K562 (cell line): ENCODE data around the gene PARD3. TPM values are rescaled to one million over a fixed set of nuclear protein-coding genes. Genes with fewer than 3 reads are reported as not detected.

Experiments used
- ATAC-seq: fragments of 200-7000 bp; cut with Tn5 transposase; 3 replicates; pipeline ENCODE4 v1.9.1; 2020; ENCODE audit warnings: moderate library complexity
- BruUV-seq: library from RNA; stranded (reverse); fragments of 400-500 nt; replicated peaks from 2 replicates; lab custom pipeline; 2021; lab: Mats Ljungman, UMichigan
- CTCF ChIA-PET: fragments of 300-600 bp; formaldehyde crosslinking; extraction: SDS; loops from one replicate; lab custom pipeline; 2021; ENCODE audit warnings: low intra/inter-chr PET ratio; lab: Yijun Ruan, JAX
- POLR2A ChIA-PET: fragments of 300-600, 350-650 bp; sonication (Branson Sonifier 250); formaldehyde crosslinking; extraction: SDS; loops from one replicate; lab custom pipeline; 2021; ENCODE audit warnings: antibody characterized with exemption, inconsistent platforms; lab: Yijun Ruan, JAX
- DNase-seq, 4 experiments: peaks; one replicate each; pipeline versions ENCODE4 v3.0.0 to v3.0.0-alpha.2; 2011 to 2018; ENCODE audit warnings: low spot score in 3 of 4, mixed read lengths in 3 of 4; ENCODE audit errors: extremely low read depth in 1 of 4
- FAIRE-seq: peaks from 2 replicates; lab custom pipeline; 2011; peaks lifted over from hg19 to GRCh38; lab: Jason Lieb, UNC
- H2AFZ ChIP-seq: 2 replicates; pipeline ENCODE4 v1.6.0; 2011; ENCODE audit warnings: low read depth, low read length, control low read depth, inconsistent platforms
- H3K27ac ChIP-seq: fragments of 200-600 bp; 3 replicates; pipeline ENCODE4 v1.8.0; 2011; ENCODE audit warnings: low read depth, mild to moderate bottlenecking, control low read depth, inconsistent platforms, low read length, moderate library complexity, mixed read lengths; ENCODE audit errors: extremely low read depth
- H3K27me3 ChIP-seq, 2 experiments: fragments of 300-600 bp in 1 of 2; 2 replicates in 1 of 2; 3 replicates in 1 of 2; pipeline versions ENCODE4 v1.6.0 to v1.8.0; 2011; ENCODE audit warnings: inconsistent platforms in 2 of 2, low read length in 2 of 2, mild to moderate bottlenecking in 1 of 2, mixed read lengths in 1 of 2, moderate library complexity in 1 of 2; ENCODE audit not compliant: control insufficient read depth in 2 of 2, insufficient read depth in 2 of 2
- H3K36me3 ChIP-seq: fragments of 300-600 bp; 3 replicates; pipeline ENCODE4 v1.8.0; 2011; ENCODE audit warnings: mild to moderate bottlenecking, low read length, inconsistent platforms; ENCODE audit not compliant: control insufficient read depth, insufficient read depth
- H3K4me1 ChIP-seq, 2 experiments: fragments of 200-600 bp in 1 of 2; replicated peaks in 1 of 2; 2 replicates in 1 of 2; 3 replicates in 1 of 2; pipeline versions ENCODE4 v1.5.1 to v1.8.0; 2011; ENCODE audit warnings: inconsistent platforms in 2 of 2, low read length in 2 of 2, mild to moderate bottlenecking in 1 of 2, mixed read lengths in 1 of 2, moderate library complexity in 1 of 2; ENCODE audit not compliant: control insufficient read depth in 2 of 2, insufficient read depth in 2 of 2
- H3K4me2 ChIP-seq: 2 replicates; pipeline ENCODE4 v1.6.1; 2011; ENCODE audit warnings: low read length, control low read depth, inconsistent platforms, mixed read lengths; ENCODE audit not compliant: insufficient read depth
- H3K4me3 ChIP-seq: fragments of 200-600 bp; sonication (generic), shearing (Covaris generic); 2 replicates; pipeline ENCODE4 v1.5.1; 2016; ENCODE audit warnings: control low read depth, inconsistent platforms
- H3K79me2 ChIP-seq: fragments of 200-600 bp; 3 replicates; pipeline ENCODE4 v1.8.0; 2011; ENCODE audit warnings: low read length, inconsistent platforms; ENCODE audit not compliant: control insufficient read depth, insufficient read depth
- H3K9ac ChIP-seq, 2 experiments: 2 replicates each; pipeline versions ENCODE4 v1.6.0 to v1.6.1; 2011; ENCODE audit warnings: low read depth in 2 of 2, low read length in 2 of 2, control low read depth in 1 of 2, inconsistent platforms in 1 of 2, mild to moderate bottlenecking in 1 of 2, mixed read lengths in 1 of 2; ENCODE audit not compliant: insufficient read depth in 1 of 2
- H3K9me1 ChIP-seq: one replicate; pipeline ENCODE4 v1.6.0; 2011; ENCODE audit warnings: inconsistent platforms, mild to moderate bottlenecking, low read length, moderate library complexity; ENCODE audit not compliant: control insufficient read depth, insufficient read depth
- H3K9me3 ChIP-seq: replicated peaks from 2 replicates; pipeline ENCODE4 v1.5.1; 2011; ENCODE audit warnings: low read depth, low read length, inconsistent platforms; ENCODE audit not compliant: control insufficient read depth, insufficient read depth
- H4K20me1 ChIP-seq: replicated peaks from 2 replicates; pipeline ENCODE4 v1.6.1; 2011; ENCODE audit warnings: low read length, inconsistent platforms, mixed read lengths; ENCODE audit not compliant: control insufficient read depth, insufficient read depth
- SMAD4 ChIP-seq: fragments of 250-450 bp; sonication (Bioruptor Pico); conservative IDR thresholded peaks from 2 replicates; pipeline ENCODE4 v1.8.0; 2021; ENCODE audit warnings: inconsistent platforms, mild to moderate bottlenecking, moderate library complexity
- TCF3 ChIP-seq: sonication (generic); formaldehyde crosslinking; IDR thresholded peaks from 2 replicates; pipeline ENCODE4 v1.4.0; 2020; ENCODE audit warnings: mild to moderate bottlenecking, missing genetic modification reagents
- ZNF436 ChIP-seq: fragments of 250-450, 450-650 bp; sonication (Bioruptor Pico); formaldehyde crosslinking; IDR thresholded peaks from 2 replicates; pipeline ENCODE4 v1.7.0; 2020; ENCODE audit warnings: mild to moderate bottlenecking
- ZNF830 ChIP-seq: fragments of 250-450 bp; sonication (Bioruptor Pico); IDR thresholded peaks from 2 replicates; pipeline ENCODE4 v1.5.0; 2021; ENCODE audit warnings: mild to moderate bottlenecking
- WGBS: fragments of 100-300 bp; shearing (Covaris generic); methylation state at CpG from one replicate; pipeline ENCODE4 v1.1.6; 2016; ENCODE audit warnings: low coverage, mixed read lengths; ENCODE audit not compliant: insufficient coverage; ENCODE audit errors: missing lambda C conversion rate; 5-methylcytosine and 5-hydroxymethylcytosine counted together
- in situ Hi-C: fragments of 300-500 bp; cut with MboI; formaldehyde crosslinking; loops from 4 replicates; pipeline ENCODE4 v1.15.0; 2018; ENCODE audit warnings: inconsistent platforms, mixed read lengths
- intact Hi-C: fragments of 100-400 bp; cut with micrococcal nuclease; formaldehyde crosslinking; loops from 2 replicates; pipeline ENCODE4 v1.14.2; 2022
- polyA plus RNA-seq, 8 experiments: library from polyadenylated mRNA; depleted of rRNA in 4 of 8; stranded (reverse) in 5 of 8; unstranded in 3 of 8; fragments of >200 nt; fragmentation: Nextera tagmentation in 2 of 8; fragmentation: Illumina TruSeq in 1 of 8; extraction: Ambion mirVana in 2 of 8; extraction: Trizol in 1 of 8; gene quantifications; 2 replicates each; pipeline versions ENCODE4 v1.2.1 to v1.2.3, GENCODE V29; 2011 to 2014; ENCODE audit warnings: inconsistent platforms in 1 of 8, missing spikeins in 1 of 8
- total RNA-seq, 7 experiments: library from RNA; depleted of rRNA in 6 of 7; stranded (reverse); fragments of >200 nt in 6 of 7; fragmentation: Illumina TruSeq in 2 of 7; extraction: Trizol in 2 of 7; gene quantifications; 2 replicates each; pipeline versions ENCODE4 v1.2.1 to v1.2.3, GENCODE V29; 2011 to 2021; ENCODE audit warnings: low replicate concordance in 1 of 7
- TF ChIP-seq, protein P1 (sequence below): fragments of 250-450 bp; sonication (Bioruptor Pico); IDR thresholded peaks from 2 replicates; pipeline ENCODE4 v1.9.0; 2021; ENCODE audit warnings: mild to moderate bottlenecking
- TF ChIP-seq, protein P2 (sequence below): sonication (generic); formaldehyde crosslinking; IDR thresholded peaks from 2 replicates; pipeline ENCODE4 v1.8.1; 2023; ENCODE audit warnings: missing genetic modification reagents, mild to moderate bottlenecking, borderline replicate concordance
- TF ChIP-seq, protein P3 (sequence below), 2 experiments: fragments of 450-650 bp in 1 of 2; sonication (generic) in 1 of 2; formaldehyde crosslinking in 1 of 2; IDR thresholded peaks in 1 of 2; conservative IDR thresholded peaks in 1 of 2; 2 replicates each; pipeline versions ENCODE4 v1.6.1 to v1.8.1; 2016 to 2023; ENCODE audit warnings: mild to moderate bottlenecking in 2 of 2, moderate library complexity in 2 of 2, inconsistent platforms in 1 of 2, missing genetic modification reagents in 1 of 2

PARD3 gene
- total and polyA plus RNA-seq, 9 of the 15 experiments (the other 6 are each of a cell fraction or from before 2014, with no cell fraction given) = 2.7 to 11.7 (median 7.7) TPM

DNA sequence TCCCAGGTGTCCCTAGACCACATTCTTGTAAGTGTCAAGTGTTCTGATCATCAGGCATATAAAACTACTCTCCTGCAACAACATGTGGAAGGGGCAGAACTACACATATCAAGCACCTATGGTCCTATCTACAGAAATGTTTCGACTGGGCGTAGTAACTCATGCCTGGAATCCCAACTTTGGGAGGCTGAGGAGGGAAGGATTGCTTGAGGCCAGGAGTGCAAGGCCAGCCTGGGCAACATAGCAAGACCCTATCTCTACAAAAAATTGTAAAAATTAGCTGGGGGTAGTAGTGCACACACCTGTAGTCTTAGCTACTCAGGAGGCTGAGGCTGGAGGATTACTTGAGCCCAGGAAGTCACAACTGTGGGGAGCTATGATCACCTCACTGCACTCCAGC lies 244.2 kb downstream of the PARD3 start:
- TF ChIP-seq, protein P1, sequence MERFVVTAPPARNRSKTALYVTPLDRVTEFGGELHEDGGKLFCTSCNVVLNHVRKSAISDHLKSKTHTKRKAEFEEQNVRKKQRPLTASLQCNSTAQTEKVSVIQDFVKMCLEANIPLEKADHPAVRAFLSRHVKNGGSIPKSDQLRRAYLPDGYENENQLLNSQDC = no peak
- TF ChIP-seq, protein P2, sequence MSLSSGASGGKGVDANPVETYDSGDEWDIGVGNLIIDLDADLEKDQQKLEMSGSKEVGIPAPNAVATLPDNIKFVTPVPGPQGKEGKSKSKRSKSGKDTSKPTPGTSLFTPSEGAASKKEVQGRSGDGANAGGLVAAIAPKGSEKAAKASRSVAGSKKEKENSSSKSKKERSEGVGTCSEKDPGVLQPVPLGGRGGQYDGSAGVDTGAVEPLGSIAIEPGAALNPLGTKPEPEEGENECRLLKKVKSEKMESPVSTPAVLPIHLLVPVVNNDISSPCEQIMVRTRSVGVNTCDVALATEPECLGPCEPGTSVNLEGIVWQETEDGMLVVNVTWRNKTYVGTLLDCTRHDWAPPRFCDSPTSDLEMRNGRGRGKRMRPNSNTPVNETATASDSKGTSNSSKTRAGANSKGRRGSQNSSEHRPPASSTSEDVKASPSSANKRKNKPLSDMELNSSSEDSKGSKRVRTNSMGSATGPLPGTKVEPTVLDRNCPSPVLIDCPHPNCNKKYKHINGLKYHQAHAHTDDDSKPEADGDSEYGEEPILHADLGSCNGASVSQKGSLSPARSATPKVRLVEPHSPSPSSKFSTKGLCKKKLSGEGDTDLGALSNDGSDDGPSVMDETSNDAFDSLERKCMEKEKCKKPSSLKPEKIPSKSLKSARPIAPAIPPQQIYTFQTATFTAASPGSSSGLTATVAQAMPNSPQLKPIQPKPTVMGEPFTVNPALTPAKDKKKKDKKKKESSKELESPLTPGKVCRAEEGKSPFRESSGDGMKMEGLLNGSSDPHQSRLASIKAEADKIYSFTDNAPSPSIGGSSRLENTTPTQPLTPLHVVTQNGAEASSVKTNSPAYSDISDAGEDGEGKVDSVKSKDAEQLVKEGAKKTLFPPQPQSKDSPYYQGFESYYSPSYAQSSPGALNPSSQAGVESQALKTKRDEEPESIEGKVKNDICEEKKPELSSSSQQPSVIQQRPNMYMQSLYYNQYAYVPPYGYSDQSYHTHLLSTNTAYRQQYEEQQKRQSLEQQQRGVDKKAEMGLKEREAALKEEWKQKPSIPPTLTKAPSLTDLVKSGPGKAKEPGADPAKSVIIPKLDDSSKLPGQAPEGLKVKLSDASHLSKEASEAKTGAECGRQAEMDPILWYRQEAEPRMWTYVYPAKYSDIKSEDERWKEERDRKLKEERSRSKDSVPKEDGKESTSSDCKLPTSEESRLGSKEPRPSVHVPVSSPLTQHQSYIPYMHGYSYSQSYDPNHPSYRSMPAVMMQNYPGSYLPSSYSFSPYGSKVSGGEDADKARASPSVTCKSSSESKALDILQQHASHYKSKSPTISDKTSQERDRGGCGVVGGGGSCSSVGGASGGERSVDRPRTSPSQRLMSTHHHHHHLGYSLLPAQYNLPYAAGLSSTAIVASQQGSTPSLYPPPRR (CRISPR knock-in tag) = no peak
- TF ChIP-seq SMAD4 = no peak
- TF ChIP-seq, protein P3, sequence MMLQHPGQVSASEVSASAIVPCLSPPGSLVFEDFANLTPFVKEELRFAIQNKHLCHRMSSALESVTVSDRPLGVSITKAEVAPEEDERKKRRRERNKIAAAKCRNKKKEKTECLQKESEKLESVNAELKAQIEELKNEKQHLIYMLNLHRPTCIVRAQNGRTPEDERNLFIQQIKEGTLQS (IDR thresholded peaks at IDR 0.05) = no peak
- TF ChIP-seq, protein P3 (CRISPR knock-in tag; conservative IDR thresholded peaks at IDR 0.05) = no peak
- no peak for TF ChIP-seq ZNF436
- TF ChIP-seq TCF3 (CRISPR knock-in tag) = no peak
- no peak for TF ChIP-seq ZNF830 (CRISPR knock-in tag)
- POLR2A ChIA-PET = interaction anchor here (1.6 kb wide), 1 partner anchor 12 kb away, joined by 4 read pairs; no protein-coding TSS in a partner anchor
- DNase-seq = no peak
- FAIRE-seq = no peak
- WGBS = 48% methylated on average over 2 of the region's 2 CpGs
- no TSS peak for BruUV-seq
- H3K4me1 ChIP-seq = no peaks in the 10 kb centered on the region; a peak in 1 of 5 replicates
- H3K9me3 ChIP-seq = no peaks in the 10 kb centered on the region
- no peak overlapping the region for H3K27ac ChIP-seq
- H3K36me3 ChIP-seq = no peaks in the 10 kb centered on the region
- in situ Hi-C loops (no loop called here), intact Hi-C loops (no loop called here)
- H2AFZ ChIP-seq = no peak overlapping the region
- H3K79me2 ChIP-seq = no peaks in the 10 kb centered on the region
- CTCF ChIA-PET = no interaction called here
- H3K9me1 ChIP-seq = no peaks in the 10 kb centered on the region
- H3K4me3 ChIP-seq = no peak overlapping the region
- no peaks in the 10 kb centered on the region for H3K27me3 ChIP-seq
- peaks cover 4% of the 10 kb centered on the region; the same call in 1 of the 2 replicates for H4K20me1 ChIP-seq
- no peak overlapping the region for H3K9ac ChIP-seq
- no peak overlapping the region for H3K4me2 ChIP-seq
- ATAC-seq = no peak
